IMR-90 (cell line): ENCODE data around the gene RPS16. TPM values are rescaled to one million over a fixed set of nuclear protein-coding genes. Genes with fewer than 3 reads are reported as not detected.

Source experiments
- CTCF ChIP-seq: conservative IDR thresholded peaks from 2 replicates; pipeline ENCODE4 v1.5.1; 2012; ENCODE audit warnings: mild to moderate bottlenecking, low read depth, low read length, improper control_type of control experiment
- RFX5 ChIP-seq: IDR thresholded peaks from 2 replicates; pipeline ENCODE4 v1.8.0; 2012; ENCODE audit warnings: low read depth, mild to moderate bottlenecking, low read length, moderate library complexity
- polyA plus RNA-seq, 3 experiments: library from polyadenylated mRNA; depleted of rRNA; stranded (reverse); fragments of >200 nt; gene quantifications; 2 replicates each; pipeline ENCODE4 v1.2.3, GENCODE V29; 2012; ENCODE audit warnings: low replicate concordance in 1 of 3
- total RNA-seq: library from RNA; depleted of rRNA; stranded (reverse); fragments of >200 nt; gene quantifications from 2 replicates; pipeline ENCODE4 v1.2.3, GENCODE V29; 2012

Gene RPS16
- total and polyA plus RNA-seq, 2 of the 4 experiments (the other 2 are of a cell fraction), result 320 to 3,500 TPM

GRCh38 chr19:39412100-39412866 lies 23.5 kb downstream of the RPS16 start, which contains the start of gene PLEKHG2 (continued):
- TF ChIP-seq CTCF, result peak; percentile 75
- no peak for TF ChIP-seq RFX5
